HepG2 (cell line): Measurements from ENCODE around the gene LRP1B. TPM values are rescaled to one million over a fixed set of nuclear protein-coding genes. Genes with fewer than 3 reads are reported as not detected.

Source experiments
- ATAC-seq: fragments of 200-7000 bp; cut with Tn5 transposase; 3 replicates; pipeline ENCODE4 v1.9.1; 2020; ENCODE audit warnings: mild to moderate bottlenecking, moderate library complexity
- BruUV-seq: library from RNA; stranded (reverse); fragments of 400-500 nt; replicated peaks from 2 replicates; lab custom pipeline; 2021; lab: Mats Ljungman, UMichigan
- CTCF ChIA-PET: fragments of 300-600 bp; formaldehyde crosslinking; extraction: SDS; loops from one replicate; lab custom pipeline; 2021; ENCODE audit warnings: low total read pairs, inconsistent platforms, low intra/inter-chr PET ratio; lab: Yijun Ruan, JAX
- POLR2A ChIA-PET: fragments of 350-600 bp; sonication (Branson Sonifier 250); formaldehyde crosslinking; loops from one replicate; lab custom pipeline; 2020; ENCODE audit warnings: antibody characterized with exemption, inconsistent platforms; lab: Yijun Ruan, JAX
- DNase-seq: peaks from one replicate; pipeline ENCODE4 v3.0.0-alpha.2; 2015; ENCODE audit warnings: low spot score
- FAIRE-seq: peaks from 3 replicates; lab custom pipeline; 2011; peaks lifted over from hg19 to GRCh38; lab: Jason Lieb, UNC
- H2AFZ ChIP-seq: one replicate; pipeline ENCODE4 v1.6.1; 2011; ENCODE audit warnings: low read length, inconsistent platforms
- H3K27ac ChIP-seq: fragments of 300-600 bp; 3 replicates; pipeline ENCODE4 v1.8.0; 2011; ENCODE audit warnings: mixed run types, mild to moderate bottlenecking, mixed read lengths, low read length, inconsistent platforms; ENCODE audit not compliant: insufficient read depth; ENCODE audit errors: extremely low read length
- H3K27me3 ChIP-seq, 2 experiments: fragments of 200-600 bp in 1 of 2; 2 replicates in 1 of 2; 3 replicates in 1 of 2; pipeline versions ENCODE4 v1.6.0 to v1.8.0; 2011; ENCODE audit warnings: low read length in 2 of 2, mild to moderate bottlenecking in 2 of 2, moderate library complexity in 2 of 2, inconsistent platforms in 1 of 2; ENCODE audit not compliant: insufficient read depth in 2 of 2, control insufficient read depth in 1 of 2
- H3K36me3 ChIP-seq, 2 experiments: fragments of 200-600 bp in 1 of 2; replicated peaks in 1 of 2; 2 replicates in 1 of 2; 3 replicates in 1 of 2; pipeline versions ENCODE4 v1.5.1 to v1.8.0; 2011; ENCODE audit warnings: low read length in 2 of 2, inconsistent platforms in 1 of 2; ENCODE audit not compliant: insufficient read depth in 2 of 2, control insufficient read depth in 1 of 2
- H3K4me1 ChIP-seq: 2 replicates; pipeline ENCODE4 v1.5.1; 2012; ENCODE audit warnings: low read length, inconsistent platforms; ENCODE audit not compliant: insufficient read depth
- H3K4me2 ChIP-seq: 2 replicates; pipeline ENCODE4 v1.6.0; 2011; ENCODE audit warnings: low read depth, low read length, inconsistent platforms
- H3K4me3 ChIP-seq, 3 experiments: fragments of 200-600 bp in 1 of 3; sonication (generic), shearing (Covaris generic) in 1 of 3; replicated peaks in 1 of 3; 2 replicates each; pipeline ENCODE4 v1.5.1; 2011 to 2016; ENCODE audit warnings: low read length in 3 of 3, inconsistent platforms in 2 of 3, low read depth in 2 of 3, mild to moderate bottlenecking in 2 of 3, control low read depth in 1 of 3, mixed read lengths in 1 of 3; ENCODE audit not compliant: insufficient read depth in 1 of 3
- H3K79me2 ChIP-seq: one replicate; pipeline ENCODE4 v1.6.1; 2011; ENCODE audit warnings: low read length, inconsistent platforms; ENCODE audit not compliant: insufficient read depth
- H3K9ac ChIP-seq: 2 replicates; pipeline ENCODE4 v1.6.0; 2011; ENCODE audit warnings: mild to moderate bottlenecking, low read depth, low read length, inconsistent platforms; ENCODE audit not compliant: insufficient read depth
- H3K9me3 ChIP-seq: 2 replicates; pipeline ENCODE4 v1.5.1; 2012; ENCODE audit warnings: mild to moderate bottlenecking, low read length
- H4K20me1 ChIP-seq: 2 replicates; pipeline ENCODE4 v1.6.0; 2011; ENCODE audit warnings: inconsistent platforms, mild to moderate bottlenecking, low read length, moderate library complexity; ENCODE audit not compliant: insufficient read depth
- RBAK ChIP-seq: sonication (generic); formaldehyde crosslinking; IDR thresholded peaks from 2 replicates; pipeline ENCODE4 v1.5.1; 2020; ENCODE audit warnings: mild to moderate bottlenecking, missing genetic modification reagents
- SMAD1 ChIP-seq: sonication (generic); formaldehyde crosslinking; IDR thresholded peaks from 2 replicates; pipeline ENCODE4 v1.4.0; 2020; ENCODE audit warnings: missing genetic modification reagents, low read depth, mild to moderate bottlenecking, borderline replicate concordance
- TCF7 ChIP-seq: sonication (generic); IDR thresholded peaks from 2 replicates; pipeline ENCODE4 v1.6.1; 2016; ENCODE audit warnings: antibody characterized with exemption, low read depth
- ZNF354B ChIP-seq: sonication (generic); formaldehyde crosslinking; IDR thresholded peaks from 2 replicates; pipeline ENCODE4 v1.8.0; 2022; ENCODE audit warnings: mild to moderate bottlenecking, missing genetic modification reagents
- ZNF547 ChIP-seq: sonication (generic); formaldehyde crosslinking; IDR thresholded peaks from 2 replicates; pipeline ENCODE4 v1.5.1; 2020; ENCODE audit warnings: mild to moderate bottlenecking, missing genetic modification reagents
- ZNF598 ChIP-seq: sonication (generic); formaldehyde crosslinking; IDR thresholded peaks from 2 replicates; pipeline ENCODE4 v1.5.1; 2020; ENCODE audit warnings: mild to moderate bottlenecking, missing genetic modification reagents, borderline replicate concordance
- ZNF746 ChIP-seq: sonication (generic); formaldehyde crosslinking; IDR thresholded peaks from 2 replicates; pipeline ENCODE4 v1.8.0; 2022; ENCODE audit warnings: mild to moderate bottlenecking, missing genetic modification reagents
- WGBS: methylation state at CpG from one replicate; pipeline ENCODE4 v1.1.6; 2017; ENCODE audit warnings: low lambda C conversion rate; 5-methylcytosine and 5-hydroxymethylcytosine counted together
- in situ Hi-C: cut with HindIII; loops from 2 replicates; pipeline ENCODE4 v1.10.0; 2017; ENCODE audit warnings: low pct_unique_long_range_greater_than_20kb; ENCODE audit not compliant: extremely low pct_ligation_motif_present
- intact Hi-C: fragments of 100-400 bp; cut with micrococcal nuclease; formaldehyde crosslinking; loops from one replicate; pipeline ENCODE4 v1.10.0; 2022; ENCODE audit not compliant: unreplicated experiment
- polyA plus RNA-seq, 8 experiments: library from polyadenylated mRNA; depleted of rRNA in 3 of 8; stranded (reverse) in 7 of 8; unstranded in 1 of 8; fragments of >200 nt; fragmentation: Illumina TruSeq in 4 of 8; extraction: Trizol in 4 of 8; gene quantifications; 2 replicates each; pipeline versions ENCODE4 v1.2.1 to v1.2.3, GENCODE V29; 2011 to 2016; ENCODE audit warnings: low read depth in 4 of 8, missing spikeins in 1 of 8, mixed read lengths in 1 of 8; ENCODE audit not compliant: insufficient read depth in 1 of 8
- total RNA-seq, 5 experiments: library from RNA; depleted of rRNA; stranded (reverse); fragments of >200 nt; fragmentation: Illumina TruSeq; extraction: Trizol; gene quantifications; 2 replicates each; pipeline ENCODE4 v1.2.3, GENCODE V29; 2016; ENCODE audit warnings: low read depth in 1 of 5
- TF ChIP-seq, protein P1 (sequence below): sonication (generic); formaldehyde crosslinking; IDR thresholded peaks from 2 replicates; pipeline ENCODE4 v1.5.1; 2020; ENCODE audit warnings: mild to moderate bottlenecking, missing genetic modification reagents, moderate library complexity
- TF ChIP-seq, protein P2 (sequence below): sonication (generic); formaldehyde crosslinking; IDR thresholded peaks from 2 replicates; pipeline ENCODE4 v1.5.1; 2020; ENCODE audit warnings: missing genetic modification reagents, mild to moderate bottlenecking, borderline replicate concordance
- TF ChIP-seq, protein P3 (sequence below): sonication (generic); formaldehyde crosslinking; IDR thresholded peaks from 2 replicates; pipeline ENCODE4 v1.4.0; 2020; ENCODE audit warnings: missing genetic modification reagents, borderline replicate concordance
- TF ChIP-seq, protein P4 (sequence below): sonication (generic); formaldehyde crosslinking; IDR thresholded peaks from 2 replicates; pipeline ENCODE4; 2020; ENCODE audit warnings: missing genetic modification reagents, mild to moderate bottlenecking, borderline replicate concordance

Gene LRP1B
- total and polyA plus RNA-seq, 2 of the 13 experiments (the other 11 are each of a cell fraction or from before 2014, with no cell fraction given): 0.04 TPM; not detected in 1

DNA sequence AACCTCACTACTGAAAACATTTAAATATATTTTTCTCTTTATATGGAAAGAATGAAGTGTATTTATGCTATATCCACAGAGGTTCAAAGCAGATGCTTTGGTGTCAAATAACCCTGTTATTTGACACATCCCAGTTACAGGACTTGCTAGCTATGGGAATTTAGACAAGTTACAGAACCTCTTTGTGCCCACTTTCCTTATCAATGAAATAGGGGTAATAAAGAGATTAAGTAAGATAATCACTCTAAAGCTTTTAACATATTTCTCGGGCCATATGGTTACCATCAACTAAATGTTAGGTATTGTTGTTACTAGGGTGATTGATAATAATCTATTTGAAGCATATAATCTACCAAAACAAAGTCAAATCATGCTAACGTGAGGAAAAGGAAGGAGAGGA, 1690.0 kb downstream of the LRP1B start:
- intact Hi-C loops: no loop called here
- Histone ChIP-seq H3K4me1 (no peaks in the 10 kb centered on the region), H3K9me3 (no peaks in the 10 kb centered on the region), H3K9ac (no peak overlapping the region), H3K27ac (no peak overlapping the region), H3K36me3 (no peaks in the 10 kb centered on the region), H3K79me2 (no peaks in the 10 kb centered on the region), H2AFZ (no peak overlapping the region), H3K27me3 (no peaks in the 10 kb centered on the region), H3K4me3 (no peak overlapping the region), H3K4me2 (no peak overlapping the region)
- POLR2A ChIA-PET: no interaction called here
- ATAC-seq (no peak), DNase-seq (no peak), FAIRE-seq (no peak)
- CTCF ChIA-PET: no interaction called here
- 1% methylated on average over 2 of the region's 2 CpGs for WGBS
- BruUV-seq: no TSS peak
- TF ChIP-seq ZNF598 (CRISPR knock-in tag): no peak
- TF ChIP-seq, protein P1, sequence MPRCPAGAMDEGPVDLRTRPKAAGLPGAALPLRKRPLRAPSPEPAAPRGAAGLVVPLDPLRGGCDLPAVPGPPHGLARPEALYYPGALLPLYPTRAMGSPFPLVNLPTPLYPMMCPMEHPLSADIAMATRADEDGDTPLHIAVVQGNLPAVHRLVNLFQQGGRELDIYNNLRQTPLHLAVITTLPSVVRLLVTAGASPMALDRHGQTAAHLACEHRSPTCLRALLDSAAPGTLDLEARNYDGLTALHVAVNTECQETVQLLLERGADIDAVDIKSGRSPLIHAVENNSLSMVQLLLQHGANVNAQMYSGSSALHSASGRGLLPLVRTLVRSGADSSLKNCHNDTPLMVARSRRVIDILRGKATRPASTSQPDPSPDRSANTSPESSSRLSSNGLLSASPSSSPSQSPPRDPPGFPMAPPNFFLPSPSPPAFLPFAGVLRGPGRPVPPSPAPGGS (CRISPR knock-in tag): no peak
- TF ChIP-seq ZNF547: no peak
- TF ChIP-seq RBAK (CRISPR knock-in tag): no peak
- no peak for TF ChIP-seq SMAD1 (CRISPR knock-in tag)
- no peak for TF ChIP-seq ZNF746 (CRISPR knock-in tag)
- no peak for TF ChIP-seq ZNF354B (CRISPR knock-in tag)
- TF ChIP-seq, protein P2, sequence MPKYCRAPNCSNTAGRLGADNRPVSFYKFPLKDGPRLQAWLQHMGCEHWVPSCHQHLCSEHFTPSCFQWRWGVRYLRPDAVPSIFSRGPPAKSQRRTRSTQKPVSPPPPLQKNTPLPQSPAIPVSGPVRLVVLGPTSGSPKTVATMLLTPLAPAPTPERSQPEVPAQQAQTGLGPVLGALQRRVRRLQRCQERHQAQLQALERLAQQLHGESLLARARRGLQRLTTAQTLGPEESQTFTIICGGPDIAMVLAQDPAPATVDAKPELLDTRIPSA (CRISPR knock-in tag): no peak
- TF ChIP-seq, protein P3, sequence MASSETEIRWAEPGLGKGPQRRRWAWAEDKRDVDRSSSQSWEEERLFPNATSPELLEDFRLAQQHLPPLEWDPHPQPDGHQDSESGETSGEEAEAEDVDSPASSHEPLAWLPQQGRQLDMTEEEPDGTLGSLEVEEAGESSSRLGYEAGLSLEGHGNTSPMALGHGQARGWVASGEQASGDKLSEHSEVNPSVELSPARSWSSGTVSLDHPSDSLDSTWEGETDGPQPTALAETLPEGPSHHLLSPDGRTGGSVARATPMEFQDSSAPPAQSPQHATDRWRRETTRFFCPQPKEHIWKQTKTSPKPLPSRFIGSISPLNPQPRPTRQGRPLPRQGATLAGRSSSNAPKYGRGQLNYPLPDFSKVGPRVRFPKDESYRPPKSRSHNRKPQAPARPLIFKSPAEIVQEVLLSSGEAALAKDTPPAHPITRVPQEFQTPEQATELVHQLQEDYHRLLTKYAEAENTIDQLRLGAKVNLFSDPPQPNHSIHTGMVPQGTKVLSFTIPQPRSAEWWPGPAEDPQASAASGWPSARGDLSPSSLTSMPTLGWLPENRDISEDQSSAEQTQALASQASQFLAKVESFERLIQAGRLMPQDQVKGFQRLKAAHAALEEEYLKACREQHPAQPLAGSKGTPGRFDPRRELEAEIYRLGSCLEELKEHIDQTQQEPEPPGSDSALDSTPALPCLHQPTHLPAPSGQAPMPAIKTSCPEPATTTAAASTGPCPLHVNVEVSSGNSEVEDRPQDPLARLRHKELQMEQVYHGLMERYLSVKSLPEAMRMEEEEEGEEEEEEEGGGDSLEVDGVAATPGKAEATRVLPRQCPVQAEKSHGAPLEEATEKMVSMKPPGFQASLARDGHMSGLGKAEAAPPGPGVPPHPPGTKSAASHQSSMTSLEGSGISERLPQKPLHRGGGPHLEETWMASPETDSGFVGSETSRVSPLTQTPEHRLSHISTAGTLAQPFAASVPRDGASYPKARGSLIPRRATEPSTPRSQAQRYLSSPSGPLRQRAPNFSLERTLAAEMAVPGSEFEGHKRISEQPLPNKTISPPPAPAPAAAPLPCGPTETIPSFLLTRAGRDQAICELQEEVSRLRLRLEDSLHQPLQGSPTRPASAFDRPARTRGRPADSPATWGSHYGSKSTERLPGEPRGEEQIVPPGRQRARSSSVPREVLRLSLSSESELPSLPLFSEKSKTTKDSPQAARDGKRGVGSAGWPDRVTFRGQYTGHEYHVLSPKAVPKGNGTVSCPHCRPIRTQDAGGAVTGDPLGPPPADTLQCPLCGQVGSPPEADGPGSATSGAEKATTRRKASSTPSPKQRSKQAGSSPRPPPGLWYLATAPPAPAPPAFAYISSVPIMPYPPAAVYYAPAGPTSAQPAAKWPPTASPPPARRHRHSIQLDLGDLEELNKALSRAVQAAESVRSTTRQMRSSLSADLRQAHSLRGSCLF: no peak
- TF ChIP-seq, protein P4, sequence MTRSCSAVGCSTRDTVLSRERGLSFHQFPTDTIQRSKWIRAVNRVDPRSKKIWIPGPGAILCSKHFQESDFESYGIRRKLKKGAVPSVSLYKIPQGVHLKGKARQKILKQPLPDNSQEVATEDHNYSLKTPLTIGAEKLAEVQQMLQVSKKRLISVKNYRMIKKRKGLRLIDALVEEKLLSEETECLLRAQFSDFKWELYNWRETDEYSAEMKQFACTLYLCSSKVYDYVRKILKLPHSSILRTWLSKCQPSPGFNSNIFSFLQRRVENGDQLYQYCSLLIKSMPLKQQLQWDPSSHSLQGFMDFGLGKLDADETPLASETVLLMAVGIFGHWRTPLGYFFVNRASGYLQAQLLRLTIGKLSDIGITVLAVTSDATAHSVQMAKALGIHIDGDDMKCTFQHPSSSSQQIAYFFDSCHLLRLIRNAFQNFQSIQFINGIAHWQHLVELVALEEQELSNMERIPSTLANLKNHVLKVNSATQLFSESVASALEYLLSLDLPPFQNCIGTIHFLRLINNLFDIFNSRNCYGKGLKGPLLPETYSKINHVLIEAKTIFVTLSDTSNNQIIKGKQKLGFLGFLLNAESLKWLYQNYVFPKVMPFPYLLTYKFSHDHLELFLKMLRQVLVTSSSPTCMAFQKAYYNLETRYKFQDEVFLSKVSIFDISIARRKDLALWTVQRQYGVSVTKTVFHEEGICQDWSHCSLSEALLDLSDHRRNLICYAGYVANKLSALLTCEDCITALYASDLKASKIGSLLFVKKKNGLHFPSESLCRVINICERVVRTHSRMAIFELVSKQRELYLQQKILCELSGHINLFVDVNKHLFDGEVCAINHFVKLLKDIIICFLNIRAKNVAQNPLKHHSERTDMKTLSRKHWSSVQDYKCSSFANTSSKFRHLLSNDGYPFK: no peak
- no peak for TF ChIP-seq TCF7
- TF ChIP-seq, all 625 proteins: peak for 0
- no peaks in the 10 kb centered on the region for H4K20me1 ChIP-seq
- in situ Hi-C loops: no loop called here
